Endothelial cell of umbilical vein (primary cell): ENCODE results near the gene ZSWIM5. TPM values are rescaled to one million over a fixed set of nuclear protein-coding genes. Genes with fewer than 3 reads are reported as not detected.

Source experiments
- BruUV-seq: library from RNA; stranded (reverse); fragments of 400-500 nt; replicated peaks from 2 replicates; lab custom pipeline; 2021; lab: Mats Ljungman, UMichigan
- CTCF ChIA-PET: fragments of 300-600, 350-600 bp; sonication (Branson Sonifier 250); formaldehyde crosslinking; loops from one replicate; lab custom pipeline; 2021; ENCODE audit warnings: antibody characterized with exemption, inconsistent platforms; lab: Charles Lee
- POLR2A ChIA-PET: fragments of 300-600, 350-600 bp; sonication (Branson Sonifier 250); formaldehyde crosslinking; loops from one replicate; lab custom pipeline; 2021; ENCODE audit warnings: antibody characterized with exemption, inconsistent platforms; lab: Charles Lee
- DNase-seq: peaks from one replicate; pipeline ENCODE4 v3.0.0-alpha.2; 2011; ENCODE audit warnings: low read depth, low spot score
- FAIRE-seq: peaks from 2 replicates; lab custom pipeline; 2011; peaks lifted over from hg19 to GRCh38; lab: Jason Lieb, UNC
- H2AFZ ChIP-seq: 2 replicates; pipeline ENCODE4 v1.6.0; 2012; ENCODE audit warnings: low read depth, low read length, control low read depth, inconsistent platforms
- H3K27ac ChIP-seq: 2 replicates; pipeline ENCODE4 v1.5.1; 2011; ENCODE audit warnings: low read depth, mild to moderate bottlenecking, control low read depth, low read length, moderate library complexity; ENCODE audit not compliant: insufficient read depth
- H3K27me3 ChIP-seq, 2 experiments: 2 replicates each; pipeline versions ENCODE4 v1.6.0 to v1.6.1; 2011; ENCODE audit warnings: low read length in 2 of 2, mixed read lengths in 1 of 2; ENCODE audit not compliant: control insufficient read depth in 2 of 2, insufficient read depth in 2 of 2
- H3K36me3 ChIP-seq, 2 experiments: 2 replicates in 1 of 2; 3 replicates in 1 of 2; pipeline ENCODE4 v1.5.1; 2011; ENCODE audit warnings: low read length in 2 of 2, mild to moderate bottlenecking in 1 of 2, moderate library complexity in 1 of 2; ENCODE audit not compliant: control insufficient read depth in 2 of 2, insufficient read depth in 2 of 2; ENCODE audit errors: extremely low read depth in 1 of 2
- H3K4me1 ChIP-seq: 3 replicates; pipeline ENCODE4 v1.5.1; 2011; ENCODE audit warnings: mild to moderate bottlenecking, low read length; ENCODE audit not compliant: control insufficient read depth, insufficient read depth; ENCODE audit errors: extremely low read depth
- H3K4me2 ChIP-seq: 2 replicates; pipeline ENCODE4 v1.6.1; 2011; ENCODE audit warnings: low read length, control low read depth, mixed read lengths; ENCODE audit not compliant: insufficient read depth
- H3K4me3 ChIP-seq, 3 experiments: fragments of 200-600 bp in 1 of 3; sonication (generic), shearing (Covaris generic) in 1 of 3; replicated peaks in 1 of 3; 2 replicates each; pipeline ENCODE4 v1.5.1; 2011 to 2016; ENCODE audit warnings: control low read depth in 3 of 3, low read length in 3 of 3, mild to moderate bottlenecking in 2 of 3, inconsistent platforms in 1 of 3, low read depth in 1 of 3, moderate library complexity in 1 of 3; ENCODE audit not compliant: insufficient read depth in 1 of 3
- H3K79me2 ChIP-seq: 2 replicates; pipeline ENCODE4 v1.6.0; 2012; ENCODE audit warnings: low read length, inconsistent platforms; ENCODE audit not compliant: control insufficient read depth, insufficient read depth
- H3K9ac ChIP-seq: replicated peaks from 2 replicates; pipeline ENCODE3; 2011; ENCODE audit warnings: low read length, control low read depth; ENCODE audit not compliant: insufficient read depth; ENCODE audit errors: extremely low read depth
- H3K9me1 ChIP-seq: replicated peaks from 3 replicates; pipeline ENCODE4 v1.6.0; 2011; ENCODE audit warnings: mild to moderate bottlenecking, low read length; ENCODE audit not compliant: control insufficient read depth, insufficient read depth; ENCODE audit errors: extremely low read depth
- H3K9me3 ChIP-seq: replicated peaks from 2 replicates; pipeline ENCODE4 v1.5.1; 2012; ENCODE audit warnings: low read length, inconsistent platforms; ENCODE audit not compliant: control insufficient read depth, insufficient read depth
- H4K20me1 ChIP-seq: replicated peaks from 2 replicates; pipeline ENCODE3; 2011; ENCODE audit warnings: mild to moderate bottlenecking, low read length; ENCODE audit not compliant: control insufficient read depth, insufficient read depth; ENCODE audit errors: extremely low read depth
- EZH2 ChIP-seq: IDR thresholded peaks from 2 replicates; pipeline ENCODE4 v1.6.1; 2012; ENCODE audit warnings: borderline replicate concordance, low read depth, mild to moderate bottlenecking, moderate library complexity, low read length, inconsistent platforms; ENCODE audit not compliant: severe bottlenecking
- FOS ChIP-seq: IDR thresholded peaks from 2 replicates; pipeline ENCODE4 v1.6.1; 2011; ENCODE audit warnings: mild to moderate bottlenecking, low read length, moderate library complexity, borderline replicate concordance; ENCODE audit not compliant: insufficient read depth
- MYC ChIP-seq: IDR thresholded peaks from one replicate; pipeline ENCODE4 v1.6.1; 2011; ENCODE audit warnings: mild to moderate bottlenecking, low read depth, low read length
- POLR2A ChIP-seq: IDR thresholded peaks from 2 replicates; pipeline ENCODE4 v1.6.1; 2012; ENCODE audit warnings: low read depth, mild to moderate bottlenecking, control low read depth, low read length
- dilution Hi-C: fragments of 300-500 bp; cut with MboI; formaldehyde crosslinking; loops from one replicate; pipeline ENCODE4 v1.15.0; 2019; ENCODE audit warnings: low sequenced_read_pairs; ENCODE audit not compliant: extremely low pct_ligation_motif_present
- intact Hi-C: fragments of 100-400 bp; cut with micrococcal nuclease; formaldehyde crosslinking; loops from one replicate; pipeline ENCODE4 v1.10.0; 2022
- polyA plus RNA-seq, 4 experiments: library from polyadenylated mRNA; depleted of rRNA in 3 of 4; stranded (reverse) in 3 of 4; unstranded in 1 of 4; fragments of >200 nt; gene quantifications; 2 replicates each; pipeline versions ENCODE4 v1.2.1 to v1.2.3, GENCODE V29; 2011 to 2012; ENCODE audit warnings: missing spikeins in 1 of 4
- total RNA-seq: library from RNA; stranded (reverse); gene quantifications from 2 replicates; pipeline ENCODE4 v1.2.3, GENCODE V29; 2021
- TF ChIP-seq, protein P1 (sequence below), 2 donors: IDR thresholded peaks; 1 replicate in 1 of 2; 2 replicates in 1 of 2; pipeline ENCODE4 v1.5.1; 2011; ENCODE audit warnings: low read length in 2 of 2, mild to moderate bottlenecking in 2 of 2, moderate library complexity in 2 of 2, control low read depth in 1 of 2, inconsistent platforms in 1 of 2, low read depth in 1 of 2; ENCODE audit not compliant: insufficient read depth in 1 of 2; ENCODE audit errors: extremely low read depth in 1 of 2

The ZSWIM5 gene
- total and polyA plus RNA-seq, 2 donors (not counting 3 experiments of a cell fraction or from before 2014, with no cell fraction given) = 1.6 to 4.3 TPM

GRCh38 chr1:45015683-45016082, 190.7 kb downstream of the ZSWIM5 start:
- H4K20me1 ChIP-seq = no peaks in the 10 kb centered on the region
- POLR2A ChIA-PET = interaction anchor here (0.6 kb wide), 1 partner anchor 805 kb away, joined by 3 read pairs; no protein-coding TSS in a partner anchor
- no peak overlapping the region for H3K4me3 ChIP-seq
- H3K4me2 ChIP-seq = no peak overlapping the region
- no peaks in the 10 kb centered on the region for H3K9me1 ChIP-seq
- FAIRE-seq (no peak), DNase-seq (no peak)
- TF ChIP-seq, protein P1, sequence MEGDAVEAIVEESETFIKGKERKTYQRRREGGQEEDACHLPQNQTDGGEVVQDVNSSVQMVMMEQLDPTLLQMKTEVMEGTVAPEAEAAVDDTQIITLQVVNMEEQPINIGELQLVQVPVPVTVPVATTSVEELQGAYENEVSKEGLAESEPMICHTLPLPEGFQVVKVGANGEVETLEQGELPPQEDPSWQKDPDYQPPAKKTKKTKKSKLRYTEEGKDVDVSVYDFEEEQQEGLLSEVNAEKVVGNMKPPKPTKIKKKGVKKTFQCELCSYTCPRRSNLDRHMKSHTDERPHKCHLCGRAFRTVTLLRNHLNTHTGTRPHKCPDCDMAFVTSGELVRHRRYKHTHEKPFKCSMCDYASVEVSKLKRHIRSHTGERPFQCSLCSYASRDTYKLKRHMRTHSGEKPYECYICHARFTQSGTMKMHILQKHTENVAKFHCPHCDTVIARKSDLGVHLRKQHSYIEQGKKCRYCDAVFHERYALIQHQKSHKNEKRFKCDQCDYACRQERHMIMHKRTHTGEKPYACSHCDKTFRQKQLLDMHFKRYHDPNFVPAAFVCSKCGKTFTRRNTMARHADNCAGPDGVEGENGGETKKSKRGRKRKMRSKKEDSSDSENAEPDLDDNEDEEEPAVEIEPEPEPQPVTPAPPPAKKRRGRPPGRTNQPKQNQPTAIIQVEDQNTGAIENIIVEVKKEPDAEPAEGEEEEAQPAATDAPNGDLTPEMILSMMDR (IDR thresholded peaks at IDR 0.05; ENCODE audit: extremely low read depth in 1 of 2, insufficient read depth in 1 of 2, low read depth in 1 of 2, low read length in 2 of 2) = no peak
- CTCF ChIA-PET = interaction anchor here (1.0 to 12.8 kb wide), 3 partner anchors 284 to 553 kb away, joined by 6 to 556 read pairs (median 8); no protein-coding TSS in a partner anchor
- no peak overlapping the region for H3K27ac ChIP-seq
- H3K9ac ChIP-seq = no peak overlapping the region
- peaks cover 3% of the 10 kb centered on the region in 2 experiments for H3K36me3 ChIP-seq
- BruUV-seq = no TSS peak
- H3K9me3 ChIP-seq = no peaks in the 10 kb centered on the region
- peaks cover 20% of the 10 kb centered on the region for H3K4me1 ChIP-seq
- dilution Hi-C loops (no loop called here), intact Hi-C loops (loop anchor here (10.0 kb wide), 1 partner anchor 189 kb away; the partner anchor contains the start of gene ZSWIM5)
- H2AFZ ChIP-seq = no peak overlapping the region
- H3K27me3 ChIP-seq = no peaks in the 10 kb centered on the region
- peaks cover 10% of the 10 kb centered on the region for H3K79me2 ChIP-seq

GRCh38 chr1:45014321-45015028, 191.9 kb downstream of the ZSWIM5 start:
- DNase-seq (peak; percentile 81), FAIRE-seq (peak; percentile 83)
- CTCF ChIA-PET = interaction anchor here (0.5 to 12.8 kb wide), 49 partner anchors 9 to 570 kb away, joined by 3 to 556 read pairs (median 4); partner anchors contain the start of genes BTBD19, CCDC163, EIF2B3 and MMACHC
- Histone ChIP-seq H3K79me2 (peaks cover 21% of the 10 kb centered on the region), H3K27ac (no peak overlapping the region), H3K9me3 (no peaks in the 10 kb centered on the region), H3K27me3 (no peaks in the 10 kb centered on the region), H2AFZ (no peak overlapping the region), H3K4me3 (no peak overlapping the region), H3K9ac (no peak overlapping the region), H3K36me3 (peaks cover 3 to 6% of the 10 kb centered on the region in 2 experiments), H4K20me1 (no peaks in the 10 kb centered on the region), H3K4me2 (no peak overlapping the region), H3K9me1 (no peaks in the 10 kb centered on the region), H3K4me1 (peaks cover 27% of the 10 kb centered on the region)
- BruUV-seq = no TSS peak
- POLR2A ChIA-PET = interaction anchor here (1.8 kb wide), 1 partner anchor 325 kb away, joined by 11 read pairs; the partner anchor contains the start of genes MUTYH and TOE1
- no peak for TF ChIP-seq EZH2
- TF ChIP-seq, protein P1 (IDR thresholded peaks at IDR 0.05; ENCODE audit: extremely low read depth in 1 of 2, insufficient read depth in 1 of 2, low read depth in 1 of 2, low read length in 2 of 2) = peak; percentile 87 to 88
- no peak for TF ChIP-seq POLR2A
- TF ChIP-seq FOS = no peak
- no peak for TF ChIP-seq MYC
- dilution Hi-C loops (no loop called here), intact Hi-C loops (loop anchor here (1.0 to 10.0 kb wide), 5 partner anchors 190 to 556 kb away; partner anchors contain the start of genes RNU5D-1 and ZSWIM5)
